ENCODE measurements around the gene KCND1. TPM values are rescaled to one million over a fixed set of nuclear protein-coding genes. Genes with fewer than 3 reads are reported as not detected.

The KCND1 gene
- total RNA-seq, 3 donors from 2014 or later (not counting 1 experiment from before 2014, with no cell fraction given): 2.7 to 3.6 (median 3.0) TPM

DNA sequence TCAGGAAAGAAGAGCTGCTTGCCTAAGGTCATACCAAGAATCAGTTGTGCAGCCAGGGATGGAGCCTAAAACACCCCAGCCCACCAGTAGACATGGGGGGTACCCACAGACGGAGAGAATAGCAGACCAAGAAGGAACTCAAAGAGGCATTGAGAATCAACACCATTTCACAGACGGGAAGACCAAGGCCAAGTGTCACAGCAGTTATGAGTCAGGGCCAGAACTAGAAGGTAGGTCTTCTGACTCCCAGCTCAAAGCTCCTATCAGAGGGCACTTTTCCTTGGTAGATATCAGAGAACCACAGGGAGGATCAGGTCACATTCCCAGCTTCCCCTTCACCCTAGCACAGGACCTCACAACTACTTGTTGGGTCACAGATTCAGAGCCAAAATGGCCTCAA is 28.7 kb downstream of the KCND1 start:
- H3K36me3 Mint-ChIP-seq: no peaks in the 10 kb centered on the region
- peaks cover 55 to 63% of the 10 kb centered on the region in 2 donors for H3K4me1 Mint-ChIP-seq
- Histone ChIP-seq H3K27me3 (ENCODE audit: control insufficient read depth, insufficient read depth, low read length) (no peaks in the 10 kb centered on the region), H3K36me3 (ENCODE audit: control insufficient read depth, insufficient read depth, low read length) (peaks cover 4% of the 10 kb centered on the region), H3K4me3 (ENCODE audit: low read length) (no peak overlapping the region), H3K27ac (ENCODE audit: low read length) (peak overlapping the region; percentile 15), H3K4me1 (ENCODE audit: control insufficient read depth, insufficient read depth, low read length) (peaks cover 60% of the 10 kb centered on the region), H3K9me3 (ENCODE audit: control insufficient read depth, insufficient read depth, low read length) (no peaks in the 10 kb centered on the region)
- H3K4me3 Mint-ChIP-seq: no peak overlapping the region
- TF ChIP-seq, protein P1, sequence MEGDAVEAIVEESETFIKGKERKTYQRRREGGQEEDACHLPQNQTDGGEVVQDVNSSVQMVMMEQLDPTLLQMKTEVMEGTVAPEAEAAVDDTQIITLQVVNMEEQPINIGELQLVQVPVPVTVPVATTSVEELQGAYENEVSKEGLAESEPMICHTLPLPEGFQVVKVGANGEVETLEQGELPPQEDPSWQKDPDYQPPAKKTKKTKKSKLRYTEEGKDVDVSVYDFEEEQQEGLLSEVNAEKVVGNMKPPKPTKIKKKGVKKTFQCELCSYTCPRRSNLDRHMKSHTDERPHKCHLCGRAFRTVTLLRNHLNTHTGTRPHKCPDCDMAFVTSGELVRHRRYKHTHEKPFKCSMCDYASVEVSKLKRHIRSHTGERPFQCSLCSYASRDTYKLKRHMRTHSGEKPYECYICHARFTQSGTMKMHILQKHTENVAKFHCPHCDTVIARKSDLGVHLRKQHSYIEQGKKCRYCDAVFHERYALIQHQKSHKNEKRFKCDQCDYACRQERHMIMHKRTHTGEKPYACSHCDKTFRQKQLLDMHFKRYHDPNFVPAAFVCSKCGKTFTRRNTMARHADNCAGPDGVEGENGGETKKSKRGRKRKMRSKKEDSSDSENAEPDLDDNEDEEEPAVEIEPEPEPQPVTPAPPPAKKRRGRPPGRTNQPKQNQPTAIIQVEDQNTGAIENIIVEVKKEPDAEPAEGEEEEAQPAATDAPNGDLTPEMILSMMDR (IDR thresholded peaks at IDR 0.05): no peak
- no peaks in the 10 kb centered on the region for H3K9me3 Mint-ChIP-seq
- H3K27me3 Mint-ChIP-seq (ENCODE audit: low read depth in 2 of 2): peaks cover 0 to 6% of the 10 kb centered on the region in 2 donors
- peak overlapping the region; percentile 82 to 87 for H3K27ac Mint-ChIP-seq
- 22% methylated on average over 2 of the region's 2 CpGs for WGBS (ENCODE audit: insufficient coverage)
- ATAC-seq (no peak), DNase-seq (no peak)
- intact Hi-C loops (cut with micrococcal nuclease): no loop called here

DNA sequence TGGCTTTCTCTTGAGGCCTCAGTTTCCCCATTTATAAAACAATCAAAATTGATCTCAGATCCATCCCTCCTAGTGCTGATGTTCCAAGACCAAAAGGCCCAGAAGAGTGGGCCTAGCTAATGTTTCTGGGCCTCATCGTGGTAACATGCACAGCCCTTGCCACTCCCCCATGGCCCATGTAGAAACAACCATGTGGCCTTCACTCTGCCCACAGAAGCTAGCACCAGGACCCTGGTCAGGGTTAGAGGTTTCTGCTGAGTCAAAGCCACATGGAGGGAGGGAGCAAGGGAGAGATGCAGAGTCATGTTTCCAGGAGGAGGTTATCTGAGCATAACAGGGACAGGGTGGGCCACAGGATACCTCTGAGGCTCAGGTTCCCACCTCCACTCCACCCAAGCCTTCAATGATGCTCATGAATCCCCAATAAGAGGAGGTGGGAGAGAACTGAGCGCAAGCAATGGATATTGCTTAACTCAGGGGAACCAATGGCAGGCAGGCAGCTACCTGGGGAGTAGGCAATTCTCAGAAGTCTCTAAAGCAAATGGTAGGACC is 31.2 kb downstream of the KCND1 start:
- Histone ChIP-seq H3K4me3 (ENCODE audit: low read length) (no peak overlapping the region), H3K9me3 (ENCODE audit: control insufficient read depth, insufficient read depth, low read length) (no peaks in the 10 kb centered on the region), H3K27ac (ENCODE audit: low read length) (peak overlapping the region; percentile 99), H3K36me3 (ENCODE audit: control insufficient read depth, insufficient read depth, low read length) (peaks cover 4% of the 10 kb centered on the region), H3K27me3 (ENCODE audit: control insufficient read depth, insufficient read depth, low read length) (no peaks in the 10 kb centered on the region), H3K4me1 (ENCODE audit: control insufficient read depth, insufficient read depth, low read length) (peaks cover 75% of the 10 kb centered on the region)
- 58% methylated on average over 2 of the region's 2 CpGs for WGBS (ENCODE audit: insufficient coverage)
- peak overlapping the region; percentile 61 for H3K4me3 Mint-ChIP-seq
- DNase-seq (no peak), ATAC-seq (no peak)
- H3K9me3 Mint-ChIP-seq: no peaks in the 10 kb centered on the region
- TF ChIP-seq, protein P1 (IDR thresholded peaks at IDR 0.05): no peak
- H3K27me3 Mint-ChIP-seq (ENCODE audit: low read depth in 2 of 2): peaks cover 0 to 6% of the 10 kb centered on the region in 2 donors
- H3K27ac Mint-ChIP-seq: peak overlapping the region; percentile 95 to 97
- intact Hi-C loops (cut with micrococcal nuclease): no loop called here
- no peaks in the 10 kb centered on the region for H3K36me3 Mint-ChIP-seq
- peaks cover 62 to 78% of the 10 kb centered on the region in 2 donors for H3K4me1 Mint-ChIP-seq

DNA sequence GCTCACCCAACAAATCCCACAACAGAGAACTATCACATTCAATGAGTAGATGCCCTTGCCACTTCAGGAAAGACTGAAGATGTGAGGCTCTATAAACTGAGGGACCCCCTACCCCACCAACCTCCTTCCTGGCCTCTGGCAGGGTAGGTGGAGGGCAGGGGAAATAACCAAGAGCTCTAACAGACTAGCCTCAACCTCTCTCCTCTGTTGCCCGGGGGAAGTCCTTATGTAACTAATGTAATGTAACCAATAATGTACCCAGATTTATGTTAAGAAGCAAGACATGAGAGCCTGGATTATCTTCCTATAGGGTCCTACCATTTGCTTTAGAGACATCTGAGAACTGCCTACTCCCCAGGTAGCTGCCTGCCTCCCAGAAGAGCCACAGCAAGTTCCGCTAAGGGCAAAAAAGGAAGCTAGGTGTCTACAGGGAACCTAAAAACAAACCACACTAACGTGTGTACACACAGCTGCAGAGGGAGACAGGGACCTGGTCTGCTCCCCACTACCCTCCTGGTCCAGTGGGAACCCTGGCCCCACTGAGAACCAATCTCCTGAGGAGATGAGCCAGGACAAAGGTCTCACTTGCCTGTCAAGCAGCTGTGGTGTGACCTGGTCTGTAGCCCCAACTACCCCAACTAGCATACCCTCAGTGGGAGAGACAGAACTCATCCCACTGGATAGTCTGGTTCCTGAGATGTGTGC is 32.0 kb downstream of the KCND1 start:
- Mint-ChIP-seq H3K27me3 (ENCODE audit: low read depth in 2 of 2) (peaks cover 0 to 6% of the 10 kb centered on the region in 2 donors), H3K27ac (peak overlapping the region; percentile 95 to 97), H3K9me3 (no peaks in the 10 kb centered on the region), H3K4me3 (peak overlapping the region; percentile 82), H3K36me3 (no peaks in the 10 kb centered on the region), H3K4me1 (peaks cover 70 to 86% of the 10 kb centered on the region in 2 donors)
- 0% methylated on average over 2 of the region's 3 CpGs for WGBS (ENCODE audit: insufficient coverage)
- TF ChIP-seq, protein P1 (IDR thresholded peaks at IDR 0.05): no peak
- no peaks in the 10 kb centered on the region for H3K27me3 ChIP-seq (ENCODE audit: control insufficient read depth, insufficient read depth, low read length)
- peaks cover 7% of the 10 kb centered on the region for H3K36me3 ChIP-seq (ENCODE audit: control insufficient read depth, insufficient read depth, low read length)
- peak in 1 of 2 donors; percentile 64 for DNase-seq
- peaks cover 81% of the 10 kb centered on the region for H3K4me1 ChIP-seq (ENCODE audit: control insufficient read depth, insufficient read depth, low read length)
- H3K27ac ChIP-seq (ENCODE audit: low read length): peak overlapping the region; percentile 99
- intact Hi-C loops (cut with micrococcal nuclease): loop anchor here (10.0 kb wide), 1 partner anchor 225 kb away; no protein-coding TSS in a partner anchor
- no peak for ATAC-seq
- no peaks in the 10 kb centered on the region for H3K9me3 ChIP-seq (ENCODE audit: control insufficient read depth, insufficient read depth, low read length)
- H3K4me3 ChIP-seq (ENCODE audit: low read length): no peak overlapping the region

Data from natural killer cell (primary cell).